HG03066 (cell line): ENCODE measurements around the gene CPNE8.

ENCODE experiments used
- ATAC-seq: cut with Tn5 transposase; IDR thresholded peaks from one replicate; pipeline ENCODE4 v1.9.1; 2021; ENCODE audit warnings: low read depth; ENCODE audit not compliant: unreplicated experiment

CPNE8 gene

GRCh38 chr12:38653650-38654049 is 251.7 kb downstream of the CPNE8 start:
- no peak for ATAC-seq

- ATAC-seq: no peak
Measured at GRCh38 chr12:38648813-38649212, 256.6 kb downstream of the CPNE8 start.

- no peak for ATAC-seq
Measured at GRCh38 chr12:38646146-38646545, 259.2 kb downstream of the CPNE8 start.

GRCh38 chr12:38639625-38640024 is 265.8 kb downstream of the CPNE8 start:
- ATAC-seq: no peak

GRCh38 chr12:38638401-38638800 is 267.0 kb downstream of the CPNE8 start:
- no peak for ATAC-seq

GRCh38 chr12:38633511-38633910 is 271.9 kb downstream of the CPNE8 start:
- ATAC-seq: no peak

- no peak for ATAC-seq
Measured at GRCh38 chr12:38629064-38629463, 276.3 kb downstream of the CPNE8 start.

- ATAC-seq: no peak
Measured at GRCh38 chr12:38628288-38628687, 277.1 kb downstream of the CPNE8 start.

GRCh38 chr12:38625306-38625705 is 280.1 kb downstream of the CPNE8 start:
- ATAC-seq: no peak

GRCh38 chr12:38614171-38614570 is 291.2 kb downstream of the CPNE8 start:
- no peak for ATAC-seq

- no peak for ATAC-seq
Measured at GRCh38 chr12:38610808-38611350, 294.5 kb downstream of the CPNE8 start.

- no peak for ATAC-seq
Measured at GRCh38 chr12:38607295-38607694, 298.1 kb downstream of the CPNE8 start.
